22Rv1 (cell line): ENCODE data around the gene SEC24C.
"Not testable (repeated sequence)": the region's sequence is repeated elsewhere in the genome, so short reads cannot be mapped to it uniquely, and the experiment has no call there.

Experiments used
- ZFX ChIP-seq: fragments of 450-650 bp; IDR thresholded peaks from 2 replicates; pipeline ENCODE4 v1.6.1; 2017; ENCODE audit warnings: antibody characterized with exemption, borderline replicate concordance
- TF ChIP-seq, protein P1 (sequence below): fragments of 450-650 bp; IDR thresholded peaks from 2 replicates; pipeline ENCODE4 v1.5.1; 2017; ENCODE audit warnings: mild to moderate bottlenecking

DNA sequence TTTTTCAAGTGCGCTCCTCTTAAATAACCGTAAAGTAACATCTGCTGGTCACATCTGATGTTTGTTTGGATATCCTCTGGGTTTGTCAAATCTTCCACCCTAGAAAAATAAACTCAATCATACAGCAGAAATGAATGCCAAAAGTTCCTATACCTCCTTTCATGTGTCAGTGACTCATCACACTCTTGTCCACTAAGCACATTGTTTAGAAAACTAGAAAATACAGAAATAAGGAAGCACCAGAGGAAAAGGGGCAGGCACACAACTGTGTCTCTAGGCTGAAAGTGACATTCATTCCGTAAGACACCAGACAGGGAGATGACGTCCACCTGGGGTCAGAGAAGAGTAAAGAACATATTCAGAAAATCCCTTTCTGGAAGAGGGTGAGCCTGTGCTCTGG lies 23.6 kb upstream of the SEC24C start:
- TF ChIP-seq, protein P1, sequence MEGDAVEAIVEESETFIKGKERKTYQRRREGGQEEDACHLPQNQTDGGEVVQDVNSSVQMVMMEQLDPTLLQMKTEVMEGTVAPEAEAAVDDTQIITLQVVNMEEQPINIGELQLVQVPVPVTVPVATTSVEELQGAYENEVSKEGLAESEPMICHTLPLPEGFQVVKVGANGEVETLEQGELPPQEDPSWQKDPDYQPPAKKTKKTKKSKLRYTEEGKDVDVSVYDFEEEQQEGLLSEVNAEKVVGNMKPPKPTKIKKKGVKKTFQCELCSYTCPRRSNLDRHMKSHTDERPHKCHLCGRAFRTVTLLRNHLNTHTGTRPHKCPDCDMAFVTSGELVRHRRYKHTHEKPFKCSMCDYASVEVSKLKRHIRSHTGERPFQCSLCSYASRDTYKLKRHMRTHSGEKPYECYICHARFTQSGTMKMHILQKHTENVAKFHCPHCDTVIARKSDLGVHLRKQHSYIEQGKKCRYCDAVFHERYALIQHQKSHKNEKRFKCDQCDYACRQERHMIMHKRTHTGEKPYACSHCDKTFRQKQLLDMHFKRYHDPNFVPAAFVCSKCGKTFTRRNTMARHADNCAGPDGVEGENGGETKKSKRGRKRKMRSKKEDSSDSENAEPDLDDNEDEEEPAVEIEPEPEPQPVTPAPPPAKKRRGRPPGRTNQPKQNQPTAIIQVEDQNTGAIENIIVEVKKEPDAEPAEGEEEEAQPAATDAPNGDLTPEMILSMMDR, result not testable (repeated sequence)
- not testable (repeated sequence) for TF ChIP-seq ZFX
